Neural progenitor cell (in vitro differentiated cells): Measurements from ENCODE around the gene ATAD3B. TPM values are rescaled to one million over a fixed set of nuclear protein-coding genes. Genes with fewer than 3 reads are reported as not detected.

Experiments
- DNase-seq: peaks from one replicate; pipeline ENCODE4 v3.0.0-alpha.2; 2016; ENCODE audit warnings: low spot score
- H2AFZ ChIP-seq: fragments of 200-600 bp; sonication (generic); replicated peaks from 2 replicates; pipeline ENCODE4 v1.6.1; 2016; ENCODE audit warnings: antibody characterized with exemption
- H3F3A ChIP-seq: fragments of 200-600 bp; sonication (generic); 2 replicates; pipeline ENCODE4 v1.6.1; 2016; ENCODE audit warnings: antibody characterized with exemption, low read depth
- H3K27ac ChIP-seq: fragments of 200-600 bp; sonication (generic); 2 replicates; pipeline ENCODE4 v1.5.1; 2016; ENCODE audit warnings: mild to moderate bottlenecking
- H3K27me3 ChIP-seq: fragments of 200-600 bp; sonication (generic); 2 replicates; pipeline ENCODE4 v1.6.1; 2016; ENCODE audit warnings: mild to moderate bottlenecking, moderate library complexity
- H3K36me3 ChIP-seq: fragments of 200-600 bp; sonication (generic); 2 replicates; pipeline ENCODE4 v1.5.1; 2016
- H3K4me1 ChIP-seq: fragments of 200-600 bp; sonication (generic); 2 replicates; pipeline ENCODE4 v1.6.1; 2016; ENCODE audit warnings: mixed run types
- H3K4me2 ChIP-seq: fragments of 200-600 bp; sonication (generic); 2 replicates; pipeline ENCODE4 v1.6.1; 2016
- H3K4me3 ChIP-seq: fragments of 200-600 bp; sonication (generic); 2 replicates; pipeline ENCODE4 v1.5.1; 2016
- H3K79me2 ChIP-seq: fragments of 200-600 bp; sonication (generic); 2 replicates; pipeline ENCODE4 v1.6.1; 2016; ENCODE audit warnings: low read depth
- H3K9ac ChIP-seq: fragments of 200-600 bp; sonication (generic); 2 replicates; pipeline ENCODE4 v1.6.1; 2016
- H3K9me3 ChIP-seq: fragments of 200-600 bp; sonication (generic); 2 replicates; pipeline ENCODE4 v1.5.1; 2016; ENCODE audit warnings: low read depth
- H4K20me1 ChIP-seq: fragments of 200-600 bp; sonication (generic); 2 replicates; pipeline ENCODE4 v1.6.1; 2016; ENCODE audit warnings: low read depth
- H3K27ac Mint-ChIP-seq: 3 replicates; pipeline ENCODE4 v1.8.0; 2021; ENCODE audit warnings: mixed read lengths
- H3K27me3 Mint-ChIP-seq: 2 replicates; pipeline ENCODE4 v1.8.0; 2022; ENCODE audit warnings: low read depth, mild to moderate bottlenecking, inconsistent platforms, moderate library complexity, mixed read lengths; ENCODE audit not compliant: insufficient read depth
- H3K36me3 Mint-ChIP-seq: 3 replicates; pipeline ENCODE4 v1.8.0; 2021; ENCODE audit warnings: mixed read lengths
- H3K4me1 Mint-ChIP-seq: 3 replicates; pipeline ENCODE4 v1.8.0; 2021; ENCODE audit warnings: mixed read lengths
- H3K4me3 Mint-ChIP-seq: 3 replicates; pipeline ENCODE4 v1.8.0; 2021; ENCODE audit warnings: mild to moderate bottlenecking, moderate library complexity, mixed read lengths
- H3K9me3 Mint-ChIP-seq: 3 replicates; pipeline ENCODE4 v1.8.0; 2020; ENCODE audit warnings: mixed read lengths
- EZH2 ChIP-seq: fragments of 200-600 bp; sonication (generic); IDR thresholded peaks from 2 replicates; pipeline ENCODE4 v1.6.1; 2017; ENCODE audit warnings: antibody characterized with exemption, mild to moderate bottlenecking, moderate library complexity
- EZH2phosphoT487 ChIP-seq: fragments of 200-600 bp; sonication (generic); IDR thresholded peaks from 2 replicates; pipeline ENCODE4 v1.6.1; 2017; ENCODE audit warnings: antibody characterized with exemption
- total RNA-seq: library from RNA; depleted of rRNA; stranded (reverse); fragments of >200 nt; gene quantifications from 2 replicates; pipeline ENCODE4 v1.2.3, GENCODE V29; 2015; ENCODE audit warnings: low replicate concordance
- TF ChIP-seq, protein P1 (sequence below): fragments of 200-600 bp; sonication (generic); IDR thresholded peaks from 2 replicates; pipeline ENCODE4 v1.5.1; 2017; ENCODE audit warnings: antibody characterized with exemption, mild to moderate bottlenecking

The ATAD3B gene
- total RNA-seq, 1 donor from 2014 or later, result 9.3 TPM

DNA sequence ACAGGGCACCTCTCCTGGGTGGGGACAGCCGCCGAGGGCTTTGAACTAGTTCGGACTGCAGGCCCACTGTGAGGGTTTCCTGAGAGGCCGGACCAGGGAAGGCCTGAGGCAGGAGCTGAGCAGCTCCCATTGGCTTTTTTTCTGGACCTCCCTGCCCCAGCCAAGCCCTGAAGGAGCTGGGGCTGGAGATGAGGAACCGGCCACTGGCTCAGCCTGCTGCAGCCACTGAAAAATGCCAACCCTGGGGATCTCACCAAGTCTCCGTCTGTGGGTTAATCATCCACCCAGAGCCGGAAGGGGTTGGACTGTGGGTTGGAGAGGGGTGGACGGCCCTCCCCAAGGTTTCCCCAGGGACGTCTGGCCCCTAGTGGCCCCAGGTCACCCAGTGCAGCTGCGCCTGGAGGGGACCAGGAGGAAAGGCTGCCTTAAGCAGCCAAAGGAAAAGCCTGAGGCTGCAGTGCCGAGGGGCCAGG is 33.6 kb upstream of the ATAD3B start:
- no peak overlapping the region for H2AFZ ChIP-seq
- Mint-ChIP-seq H3K36me3 (no peaks in the 10 kb centered on the region), H3K27ac (no peak overlapping the region), H3K4me1 (peaks cover 18% of the 10 kb centered on the region), H3K9me3 (no peaks in the 10 kb centered on the region), H3K27me3 (peaks cover 11% of the 10 kb centered on the region), H3K4me3 (no peak overlapping the region)
- peaks cover 7% of the 10 kb centered on the region for H4K20me1 ChIP-seq
- peaks cover 24% of the 10 kb centered on the region for H3K4me1 ChIP-seq
- H3K9me3 ChIP-seq, result no peaks in the 10 kb centered on the region
- H3K9ac ChIP-seq, result no peak overlapping the region
- peaks cover 35% of the 10 kb centered on the region for H3K27me3 ChIP-seq
- no peak overlapping the region for H3K4me3 ChIP-seq
- H3K36me3 ChIP-seq, result no peaks in the 10 kb centered on the region
- TF ChIP-seq EZH2, result no peak
- TF ChIP-seq EZH2phosphoT487, result no peak
- TF ChIP-seq, protein P1, sequence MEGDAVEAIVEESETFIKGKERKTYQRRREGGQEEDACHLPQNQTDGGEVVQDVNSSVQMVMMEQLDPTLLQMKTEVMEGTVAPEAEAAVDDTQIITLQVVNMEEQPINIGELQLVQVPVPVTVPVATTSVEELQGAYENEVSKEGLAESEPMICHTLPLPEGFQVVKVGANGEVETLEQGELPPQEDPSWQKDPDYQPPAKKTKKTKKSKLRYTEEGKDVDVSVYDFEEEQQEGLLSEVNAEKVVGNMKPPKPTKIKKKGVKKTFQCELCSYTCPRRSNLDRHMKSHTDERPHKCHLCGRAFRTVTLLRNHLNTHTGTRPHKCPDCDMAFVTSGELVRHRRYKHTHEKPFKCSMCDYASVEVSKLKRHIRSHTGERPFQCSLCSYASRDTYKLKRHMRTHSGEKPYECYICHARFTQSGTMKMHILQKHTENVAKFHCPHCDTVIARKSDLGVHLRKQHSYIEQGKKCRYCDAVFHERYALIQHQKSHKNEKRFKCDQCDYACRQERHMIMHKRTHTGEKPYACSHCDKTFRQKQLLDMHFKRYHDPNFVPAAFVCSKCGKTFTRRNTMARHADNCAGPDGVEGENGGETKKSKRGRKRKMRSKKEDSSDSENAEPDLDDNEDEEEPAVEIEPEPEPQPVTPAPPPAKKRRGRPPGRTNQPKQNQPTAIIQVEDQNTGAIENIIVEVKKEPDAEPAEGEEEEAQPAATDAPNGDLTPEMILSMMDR, result no peak
- peaks cover 33% of the 10 kb centered on the region for H3F3A ChIP-seq
- H3K79me2 ChIP-seq, result no peaks in the 10 kb centered on the region
- no peak for DNase-seq
- H3K27ac ChIP-seq, result no peak overlapping the region
- H3K4me2 ChIP-seq, result no peak overlapping the region

DNA sequence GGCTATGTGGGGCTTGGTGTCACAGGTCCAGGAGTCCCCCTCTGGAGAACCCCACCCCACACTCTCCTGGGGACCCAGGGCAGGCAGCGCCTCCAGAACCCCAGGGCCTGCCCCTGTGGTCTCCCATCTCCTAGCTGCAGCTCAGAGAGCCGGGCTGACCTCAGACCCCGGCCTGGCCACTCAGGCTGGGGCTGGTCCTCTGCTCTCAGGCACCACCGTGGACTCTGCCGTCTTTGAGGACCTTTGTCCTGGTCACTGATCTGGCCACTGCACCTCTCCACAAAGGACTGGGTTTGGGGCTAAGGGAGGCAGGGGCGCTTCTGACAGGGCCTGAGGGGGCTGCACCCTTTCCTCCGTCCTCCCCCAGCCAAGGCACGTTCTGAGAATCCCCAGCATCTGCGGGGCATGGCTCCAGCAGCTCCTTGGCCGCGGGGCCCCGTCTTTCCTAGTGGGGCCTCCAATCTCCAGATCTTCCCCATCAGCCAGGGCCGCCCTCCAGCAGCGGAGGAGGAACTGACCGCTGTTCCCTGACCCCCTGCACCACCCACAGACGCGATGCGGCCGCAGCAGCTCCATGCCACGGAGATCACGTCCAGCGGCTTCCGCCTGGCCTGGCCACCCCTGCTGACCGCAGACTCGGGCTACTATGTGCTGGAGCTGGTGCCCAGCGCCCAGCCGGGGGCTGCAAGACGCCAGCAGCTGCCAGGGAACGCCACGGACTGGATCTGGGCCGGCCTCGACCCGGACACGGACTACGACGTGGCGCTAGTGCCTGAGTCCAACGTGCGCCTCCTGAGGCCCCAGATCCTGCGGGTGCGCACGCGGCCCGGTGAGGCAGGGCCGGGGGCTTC is 32.8 kb upstream of the ATAD3B start:
- H3K4me2 ChIP-seq, result no peak overlapping the region
- no peaks in the 10 kb centered on the region for H3K9me3 ChIP-seq
- DNase-seq, result no peak
- no peaks in the 10 kb centered on the region for H3K9me3 Mint-ChIP-seq
- no peak overlapping the region for H3K9ac ChIP-seq
- peaks cover 11% of the 10 kb centered on the region for H3K27me3 Mint-ChIP-seq
- no peaks in the 10 kb centered on the region for H3K36me3 Mint-ChIP-seq
- peaks cover 3% of the 10 kb centered on the region for H4K20me1 ChIP-seq
- H3K36me3 ChIP-seq, result no peaks in the 10 kb centered on the region
- no peak overlapping the region for H3K27ac Mint-ChIP-seq
- H3K4me3 ChIP-seq, result no peak overlapping the region
- H3F3A ChIP-seq, result peaks cover 24% of the 10 kb centered on the region
- no peak overlapping the region for H2AFZ ChIP-seq
- H3K4me3 Mint-ChIP-seq, result no peak overlapping the region
- TF ChIP-seq, protein P1, result no peak
- TF ChIP-seq EZH2 (no peak), EZH2phosphoT487 (no peak)
- peaks cover 13% of the 10 kb centered on the region for H3K4me1 Mint-ChIP-seq
- peaks cover 35% of the 10 kb centered on the region for H3K27me3 ChIP-seq
- H3K27ac ChIP-seq, result no peak overlapping the region
- H3K4me1 ChIP-seq, result peaks cover 16% of the 10 kb centered on the region
- no peaks in the 10 kb centered on the region for H3K79me2 ChIP-seq

DNA sequence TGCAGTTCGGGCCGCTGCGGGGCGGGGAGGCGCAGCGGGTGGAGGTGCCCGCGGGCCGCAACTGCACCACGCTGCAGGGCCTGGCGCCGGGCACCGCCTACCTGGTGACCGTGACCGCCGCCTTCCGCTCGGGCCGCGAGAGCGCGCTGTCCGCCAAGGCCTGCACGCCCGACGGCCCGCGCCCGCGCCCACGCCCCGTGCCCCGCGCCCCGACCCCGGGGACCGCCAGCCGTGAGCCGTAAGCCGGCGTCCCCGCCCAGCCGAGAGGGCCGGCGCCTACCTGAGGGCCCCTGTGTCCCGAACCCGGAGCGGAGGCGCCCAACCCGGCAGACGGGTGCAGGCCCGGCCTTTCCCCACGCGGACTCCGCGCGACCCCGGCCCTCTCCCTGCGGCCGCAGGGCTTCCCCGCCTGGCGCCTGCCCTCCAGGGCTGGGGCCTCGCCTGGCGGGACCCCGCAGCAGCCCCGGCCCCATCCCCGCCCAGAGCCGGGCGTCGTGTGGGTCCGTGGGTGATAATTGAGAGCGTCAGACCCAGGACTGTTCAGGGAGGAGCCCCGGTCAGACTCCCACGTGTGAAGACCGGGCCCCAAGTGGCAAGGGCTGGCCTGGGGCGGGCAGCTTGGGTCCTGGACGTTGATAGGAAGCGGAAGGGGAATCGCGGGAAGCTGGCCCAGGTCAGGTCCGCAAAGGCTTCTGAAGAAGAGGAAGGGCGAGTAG is 31.9 kb upstream of the ATAD3B start:
- H3K4me3 Mint-ChIP-seq, result no peak overlapping the region
- H3K36me3 Mint-ChIP-seq, result no peaks in the 10 kb centered on the region
- Histone ChIP-seq H3K27ac (no peak overlapping the region), H4K20me1 (peaks cover 3% of the 10 kb centered on the region), H3F3A (peaks cover 15% of the 10 kb centered on the region), H3K79me2 (no peaks in the 10 kb centered on the region), H3K9me3 (no peaks in the 10 kb centered on the region), H3K4me1 (peaks cover 7% of the 10 kb centered on the region), H2AFZ (no peak overlapping the region), H3K27me3 (peaks cover 26% of the 10 kb centered on the region), H3K4me3 (no peak overlapping the region), H3K9ac (no peak overlapping the region), H3K36me3 (no peaks in the 10 kb centered on the region), H3K4me2 (no peak overlapping the region)
- TF ChIP-seq EZH2, result no peak
- TF ChIP-seq EZH2phosphoT487, result no peak
- TF ChIP-seq, protein P1, result no peak
- no peaks in the 10 kb centered on the region for H3K9me3 Mint-ChIP-seq
- H3K4me1 Mint-ChIP-seq, result peaks cover 12% of the 10 kb centered on the region
- DNase-seq, result no peak
- peaks cover 11% of the 10 kb centered on the region for H3K27me3 Mint-ChIP-seq
- no peak overlapping the region for H3K27ac Mint-ChIP-seq
